NCI-H1694 (cell line): ENCODE data around the gene OR52J3.

ENCODE experiments used
- DNase-seq: peaks from one replicate; lab custom pipeline; 2025; lab: John Stamatoyannopoulos, UW

The OR52J3 gene

GRCh38 chr11:5096011-5096410, 49.7 kb downstream of the OR52J3 start:
- DNase-seq, result no peak
